Upper lobe of right lung (tissue), 1 donor: ENCODE measurements around the gene ANKRD12. TPM values are rescaled to one million over a fixed set of nuclear protein-coding genes. Genes with fewer than 3 reads are reported as not detected.

Source experiments
- ATAC-seq: fragments of 200-7000 bp; cut with Tn5 transposase; one replicate; pipeline ENCODE4 v1.9.1; 2020; ENCODE audit warnings: mild to moderate bottlenecking, moderate library complexity
- DNase-seq: peaks from one replicate; pipeline ENCODE4 v3.0.0-alpha.2; 2020
- H3K27ac ChIP-seq: fragments of 200-600 bp; one replicate; pipeline ENCODE4 v1.8.0; 2022
- H3K27me3 ChIP-seq: fragments of 200-600 bp; one replicate; pipeline ENCODE4 v1.8.0; 2022; ENCODE audit warnings: mild to moderate bottlenecking
- H3K36me3 ChIP-seq: fragments of 200-600 bp; one replicate; pipeline ENCODE4 v1.8.0; 2022
- H3K4me1 ChIP-seq: fragments of 200-600 bp; one replicate; pipeline ENCODE4 v1.8.0; 2022
- H3K4me3 ChIP-seq: fragments of 200-600 bp; one replicate; pipeline ENCODE4 v1.8.0; 2022; ENCODE audit warnings: mild to moderate bottlenecking
- H3K9me3 ChIP-seq: fragments of 200-600 bp; one replicate; pipeline ENCODE4 v1.8.0; 2022
- intact Hi-C: fragments of 100-400 bp; cut with DNase I; formaldehyde crosslinking; loops from one replicate; pipeline ENCODE4 v1.11.0; 2022
- total RNA-seq: library from RNA; stranded (reverse); fragmentation: NEBNext Ultra II Directional; extraction: Animal tissue kit (Norgen Biotek cat#: 25700); gene quantifications from one replicate; pipeline ENCODE4 v1.2.1, GENCODE V29; 2021
- TF ChIP-seq, protein P1 (sequence below): fragments of 200-600 bp; IDR thresholded peaks from one replicate; pipeline ENCODE4 v1.8.0; 2022; ENCODE audit warnings: antibody characterized with exemption
- donor health status: DM: no; HTN: yes; CAD: no; lungs with severe emphysema.

ANKRD12 gene
- total RNA-seq, 1 donor from 2014 or later, result 74.2 TPM

DNA sequence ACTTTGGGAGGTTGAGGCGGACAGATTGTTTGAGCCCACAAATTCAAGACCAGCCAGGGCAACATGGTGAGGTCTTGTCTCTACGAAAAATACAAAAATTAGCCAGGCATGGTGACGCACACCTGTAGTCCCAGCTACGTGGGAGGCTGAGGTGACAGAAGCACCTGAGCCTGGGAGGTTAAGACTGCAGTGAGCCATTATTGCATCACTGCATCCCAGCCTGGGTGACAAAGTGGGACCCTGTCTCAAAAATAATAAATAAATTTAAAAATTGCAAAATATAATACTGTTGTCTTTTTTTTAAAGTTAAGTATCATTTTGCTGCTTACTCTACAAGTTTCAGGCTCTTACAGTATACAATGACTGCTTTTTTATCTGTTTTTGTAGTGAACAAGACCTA, 4.0 kb upstream of the ANKRD12 start:
- no peak overlapping the region for H3K4me3 ChIP-seq
- ATAC-seq (no peak), DNase-seq (no peak)
- peaks cover 16% of the 10 kb centered on the region for H3K4me1 ChIP-seq
- no peaks in the 10 kb centered on the region for H3K9me3 ChIP-seq
- peaks cover 60% of the 10 kb centered on the region for H3K36me3 ChIP-seq
- no peak overlapping the region for H3K27ac ChIP-seq
- H3K27me3 ChIP-seq, result no peaks in the 10 kb centered on the region
- TF ChIP-seq, protein P1, sequence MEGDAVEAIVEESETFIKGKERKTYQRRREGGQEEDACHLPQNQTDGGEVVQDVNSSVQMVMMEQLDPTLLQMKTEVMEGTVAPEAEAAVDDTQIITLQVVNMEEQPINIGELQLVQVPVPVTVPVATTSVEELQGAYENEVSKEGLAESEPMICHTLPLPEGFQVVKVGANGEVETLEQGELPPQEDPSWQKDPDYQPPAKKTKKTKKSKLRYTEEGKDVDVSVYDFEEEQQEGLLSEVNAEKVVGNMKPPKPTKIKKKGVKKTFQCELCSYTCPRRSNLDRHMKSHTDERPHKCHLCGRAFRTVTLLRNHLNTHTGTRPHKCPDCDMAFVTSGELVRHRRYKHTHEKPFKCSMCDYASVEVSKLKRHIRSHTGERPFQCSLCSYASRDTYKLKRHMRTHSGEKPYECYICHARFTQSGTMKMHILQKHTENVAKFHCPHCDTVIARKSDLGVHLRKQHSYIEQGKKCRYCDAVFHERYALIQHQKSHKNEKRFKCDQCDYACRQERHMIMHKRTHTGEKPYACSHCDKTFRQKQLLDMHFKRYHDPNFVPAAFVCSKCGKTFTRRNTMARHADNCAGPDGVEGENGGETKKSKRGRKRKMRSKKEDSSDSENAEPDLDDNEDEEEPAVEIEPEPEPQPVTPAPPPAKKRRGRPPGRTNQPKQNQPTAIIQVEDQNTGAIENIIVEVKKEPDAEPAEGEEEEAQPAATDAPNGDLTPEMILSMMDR, result no peak
- intact Hi-C loops, result no loop called here

DNA sequence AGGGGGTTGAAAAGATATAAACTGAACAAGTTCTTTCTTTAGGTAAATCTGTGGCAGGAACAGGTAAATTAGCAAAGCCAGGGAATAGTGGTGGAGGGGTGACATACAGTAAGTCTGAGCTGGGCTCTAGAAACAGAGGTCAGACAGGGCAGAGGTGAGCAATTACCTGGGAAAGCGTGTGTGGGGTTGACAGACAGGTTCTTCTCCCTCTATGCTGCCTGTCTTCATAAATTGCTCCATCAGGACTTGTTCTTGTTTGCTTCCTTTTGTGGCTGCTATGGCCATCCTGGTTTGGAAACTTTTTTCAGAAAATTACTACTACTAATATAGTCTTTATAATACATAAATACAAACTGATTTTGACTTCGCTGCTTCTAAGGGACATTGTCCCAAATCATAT, 3.4 kb upstream of the ANKRD12 start:
- Histone ChIP-seq H3K4me3 (no peak overlapping the region), H3K36me3 (peaks cover 54% of the 10 kb centered on the region), H3K9me3 (no peaks in the 10 kb centered on the region), H3K4me1 (peaks cover 12% of the 10 kb centered on the region), H3K27me3 (no peaks in the 10 kb centered on the region), H3K27ac (no peak overlapping the region)
- ATAC-seq, result no peak
- TF ChIP-seq, protein P1, result no peak
- no peak for DNase-seq
- intact Hi-C loops, result no loop called here

GRCh38 chr18:9135081-9135911, 1.3 kb upstream of the ANKRD12 start:
- Histone ChIP-seq H3K4me1 (peaks cover 31% of the 10 kb centered on the region), H3K36me3 (peaks cover 33% of the 10 kb centered on the region), H3K9me3 (no peaks in the 10 kb centered on the region), H3K27me3 (no peaks in the 10 kb centered on the region), H3K4me3 (peak overlapping the region; percentile 80), H3K27ac (peak overlapping the region; percentile 96)
- intact Hi-C loops, result no loop called here
- DNase-seq (no peak), ATAC-seq (no peak)
- TF ChIP-seq, protein P1, result no peak

DNA sequence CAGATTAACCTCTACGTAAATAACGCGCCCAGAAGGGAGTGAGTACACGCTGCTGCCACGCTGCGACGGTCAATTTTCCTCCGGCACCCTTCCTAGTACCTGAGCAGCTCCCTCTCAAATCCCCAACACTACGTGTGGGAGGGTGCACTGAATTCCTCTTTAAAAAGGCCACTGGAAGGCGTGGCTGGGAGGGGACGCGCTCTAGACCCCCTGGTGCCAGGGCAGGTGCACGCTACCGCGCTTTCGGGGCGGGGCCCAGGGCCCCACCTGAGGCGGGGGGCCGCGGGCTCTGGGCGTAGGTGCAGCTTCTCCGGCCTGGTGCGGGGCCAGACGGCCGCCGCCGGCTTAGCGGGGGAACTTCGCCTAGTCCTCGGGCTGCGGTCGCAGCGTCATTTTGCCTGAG, 668 bp upstream of the ANKRD12 start:
- Histone ChIP-seq H3K27me3 (no peaks in the 10 kb centered on the region), H3K9me3 (no peaks in the 10 kb centered on the region), H3K36me3 (peaks cover 27% of the 10 kb centered on the region), H3K4me3 (peak overlapping the region; percentile 80), H3K27ac (peak overlapping the region; percentile 96), H3K4me1 (peaks cover 38% of the 10 kb centered on the region)
- ATAC-seq (peak; percentile 46), DNase-seq (no peak)
- intact Hi-C loops, result no loop called here
- TF ChIP-seq, protein P1, result no peak

DNA sequence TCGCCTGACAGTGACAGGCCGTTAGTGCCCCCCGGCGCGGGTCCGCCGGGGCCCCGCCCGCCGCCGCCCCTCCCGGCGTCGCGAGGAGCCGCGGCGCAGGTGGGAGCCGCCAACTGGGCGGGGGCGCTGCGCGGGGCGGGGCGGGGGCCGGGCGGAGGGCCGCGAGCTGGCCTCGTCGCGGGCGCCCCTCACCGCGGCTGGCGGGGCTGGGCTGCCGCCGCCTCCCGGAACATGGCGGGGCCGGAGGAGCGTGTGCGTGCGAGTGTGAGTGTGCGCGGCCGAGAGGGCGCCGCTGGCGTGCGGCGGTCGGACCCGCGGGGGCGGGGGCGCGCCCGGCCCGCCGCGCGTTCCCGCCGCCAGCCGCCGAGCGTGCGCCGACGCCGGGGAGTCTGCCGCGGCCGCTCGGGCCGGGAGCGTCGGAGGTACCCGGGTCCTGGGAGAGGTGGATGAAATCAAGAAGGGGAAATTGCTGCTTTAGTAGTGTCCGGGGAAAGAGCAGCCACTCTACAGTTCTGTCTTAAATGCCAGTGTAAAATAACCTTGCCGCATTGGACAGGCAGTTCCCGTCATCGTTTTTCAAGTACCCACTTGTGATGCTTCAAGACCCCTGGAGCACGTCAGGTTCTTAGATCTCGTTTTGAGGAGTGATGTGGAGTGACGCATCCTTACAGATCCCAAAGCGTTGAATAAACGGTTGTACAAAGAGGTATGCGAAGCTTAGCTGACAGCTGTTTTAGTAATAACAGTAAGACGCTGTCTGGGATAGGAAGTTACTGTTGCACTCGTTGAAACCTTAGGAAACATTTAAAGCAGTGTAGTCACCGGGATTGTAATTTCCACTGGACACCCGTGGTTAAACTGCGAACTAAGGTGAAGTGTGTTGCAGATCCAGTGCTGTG, 836 bp downstream of the ANKRD12 start:
- intact Hi-C loops, result no loop called here
- H3K27ac ChIP-seq, result peak overlapping the region; percentile 96
- TF ChIP-seq, protein P1, result no peak
- H3K36me3 ChIP-seq, result peaks cover 14% of the 10 kb centered on the region
- ATAC-seq, result peak; percentile 47
- DNase-seq, result peak; percentile 86
- peak overlapping the region; percentile 80 for H3K4me3 ChIP-seq
- H3K4me1 ChIP-seq, result peaks cover 49% of the 10 kb centered on the region
- H3K27me3 ChIP-seq, result no peaks in the 10 kb centered on the region
- H3K9me3 ChIP-seq, result no peaks in the 10 kb centered on the region
